SK-N-MC (cell line): ENCODE measurements around the gene HBA1.
"Not testable (repeated sequence)": the region's sequence is repeated elsewhere in the genome, so short reads cannot be mapped to it uniquely, and the experiment has no call there.

ENCODE experiments used
- DNase-seq: peaks from one replicate; pipeline ENCODE4 v3.0.0-alpha.2; 2011; ENCODE audit warnings: low read depth, low spot score
- H3K27ac ChIP-seq: fragments of 200-600 bp; sonication (generic); 2 replicates; pipeline ENCODE4 v1.5.1; 2016; ENCODE audit warnings: mixed run types
- H3K36me3 ChIP-seq: fragments of 200-600 bp; sonication (generic); 2 replicates; pipeline ENCODE4 v1.6.1; 2017; ENCODE audit warnings: antibody characterized with exemption, low read length, mixed read lengths; ENCODE audit not compliant: insufficient read depth
- H3K4me3 ChIP-seq: fragments of 200-600 bp; sonication (generic); 2 replicates; pipeline ENCODE4 v1.5.1; 2016
- H3K9ac ChIP-seq: fragments of 200-600 bp; sonication (generic); 2 replicates; pipeline ENCODE4 v1.8.0; 2017; ENCODE audit warnings: mixed run types, mixed read lengths; ENCODE audit not compliant: insufficient read length
- H3K9me3 ChIP-seq: fragments of 200-600 bp; sonication (generic); 2 replicates; pipeline ENCODE4 v1.6.1; 2017; ENCODE audit warnings: low read depth, mild to moderate bottlenecking, antibody characterized with exemption, low read length, moderate library complexity, mixed read lengths
- EZH2 ChIP-seq: fragments of 200-600 bp; sonication (generic); IDR thresholded peaks from one replicate; pipeline ENCODE4 v1.6.1; 2017; ENCODE audit warnings: antibody characterized with exemption
- FOXP2 ChIP-seq: optimal IDR thresholded peaks from 2 replicates; pipeline ENCODE3; 2011; ENCODE audit warnings: mild to moderate bottlenecking, moderate library complexity; ENCODE audit not compliant: insufficient read depth; ENCODE audit errors: extremely low read length, control extremely low read depth
- POLR2AphosphoS5 ChIP-seq: IDR thresholded peaks from 2 replicates; pipeline ENCODE4 v1.6.1; 2012; ENCODE audit warnings: mild to moderate bottlenecking, low read depth, low read length, borderline replicate concordance

Gene HBA1

GRCh38 chr16:176477-177382, at the start of gene HBA1:
Gene HBA1 (plus strand): TSS chr16:176680. CDS start chr16:176717, 37 bp downstream.
- not testable (repeated sequence) for H3K4me3 ChIP-seq, H3K27ac ChIP-seq

GRCh38 chr16:129075-129474, 47.4 kb upstream of the HBA1 start:
- Histone ChIP-seq H3K9me3 (no peaks in the 10 kb centered on the region), H3K9ac (no peak overlapping the region)
- TF ChIP-seq EZH2 (no peak), POLR2AphosphoS5 (no peak), FOXP2 (no peak)

More at GRCh38 chr16:176477-177382, at the start of gene HBA1:
- not testable (repeated sequence) for DNase-seq, H3K36me3 ChIP-seq, H3K9ac ChIP-seq, H3K9me3 ChIP-seq

GRCh38 chr16:130533-131173, 45.8 kb upstream of the HBA1 start:
- no peaks in the 10 kb centered on the region for H3K36me3 ChIP-seq
- no peak overlapping the region for H3K9ac ChIP-seq
- DNase-seq, result no peak

More at GRCh38 chr16:129075-129474, 47.4 kb upstream of the HBA1 start:
- no peak for DNase-seq
- H3K27ac ChIP-seq, result no peak overlapping the region
- no peaks in the 10 kb centered on the region for H3K36me3 ChIP-seq
- H3K4me3 ChIP-seq, result no peak overlapping the region

GRCh38 chr16:132120-132519, 44.4 kb upstream of the HBA1 start:
- Histone ChIP-seq H3K9ac (no peak overlapping the region), H3K9me3 (no peaks in the 10 kb centered on the region), H3K36me3 (no peaks in the 10 kb centered on the region), H3K4me3 (no peak overlapping the region), H3K27ac (no peak overlapping the region)
- DNase-seq, result no peak
- TF ChIP-seq EZH2 (no peak), FOXP2 (no peak), POLR2AphosphoS5 (no peak)

More at GRCh38 chr16:130533-131173, 45.8 kb upstream of the HBA1 start:
- H3K4me3 ChIP-seq, result no peak overlapping the region
- TF ChIP-seq EZH2, result no peak
- no peak for TF ChIP-seq POLR2AphosphoS5
- TF ChIP-seq FOXP2, result no peak
- H3K27ac ChIP-seq, result no peak overlapping the region
- H3K9me3 ChIP-seq, result no peaks in the 10 kb centered on the region

- TF ChIP-seq POLR2AphosphoS5 (no peak), EZH2 (no peak), FOXP2 (no peak)
- no peak for DNase-seq
- Histone ChIP-seq H3K36me3 (no peaks in the 10 kb centered on the region), H3K9me3 (no peaks in the 10 kb centered on the region), H3K4me3 (no peak overlapping the region), H3K9ac (no peak overlapping the region), H3K27ac (no peak overlapping the region)
Measured at GRCh38 chr16:133716-134115, 42.8 kb upstream of the HBA1 start.

- Histone ChIP-seq H3K36me3 (no peaks in the 10 kb centered on the region), H3K27ac (peak overlapping the region; percentile 83), H3K4me3 (peak overlapping the region; percentile 93), H3K9ac (peak overlapping the region; percentile 92), H3K9me3 (no peaks in the 10 kb centered on the region)
- no peak for DNase-seq
- TF ChIP-seq EZH2 (no peak), POLR2AphosphoS5 (no peak), FOXP2 (no peak)
Measured at GRCh38 chr16:138049-138417, 38.4 kb upstream of the HBA1 start.

- no peaks in the 10 kb centered on the region for H3K36me3 ChIP-seq
- H3K4me3 ChIP-seq, result no peak overlapping the region
- no peaks in the 10 kb centered on the region for H3K9me3 ChIP-seq
- TF ChIP-seq EZH2 (no peak), POLR2AphosphoS5 (no peak), FOXP2 (no peak)
- H3K9ac ChIP-seq, result no peak overlapping the region
- no peak for DNase-seq
- no peak overlapping the region for H3K27ac ChIP-seq
Measured at GRCh38 chr16:140175-140857, 36.2 kb upstream of the HBA1 start.

- no peak overlapping the region for H3K9ac ChIP-seq
- H3K9me3 ChIP-seq, result no peaks in the 10 kb centered on the region
- no peaks in the 10 kb centered on the region for H3K36me3 ChIP-seq
- no peak for DNase-seq
- H3K4me3 ChIP-seq, result no peak overlapping the region
- TF ChIP-seq EZH2, result no peak
- no peak for TF ChIP-seq FOXP2
- no peak for TF ChIP-seq POLR2AphosphoS5
- no peak overlapping the region for H3K27ac ChIP-seq
Measured at GRCh38 chr16:142405-142967, 34.0 kb upstream of the HBA1 start.
